GM12873 (cell line): ENCODE measurements around the gene FSHB.

Experiments
- TF ChIP-seq, protein P1 (sequence below): IDR thresholded peaks from 2 replicates; pipeline ENCODE4 v1.5.1; 2012; ENCODE audit warnings: low read depth, mild to moderate bottlenecking, moderate library complexity, low read length, control low read depth; ENCODE audit not compliant: insufficient read depth; ENCODE audit errors: missing control alignments

The FSHB gene

DNA sequence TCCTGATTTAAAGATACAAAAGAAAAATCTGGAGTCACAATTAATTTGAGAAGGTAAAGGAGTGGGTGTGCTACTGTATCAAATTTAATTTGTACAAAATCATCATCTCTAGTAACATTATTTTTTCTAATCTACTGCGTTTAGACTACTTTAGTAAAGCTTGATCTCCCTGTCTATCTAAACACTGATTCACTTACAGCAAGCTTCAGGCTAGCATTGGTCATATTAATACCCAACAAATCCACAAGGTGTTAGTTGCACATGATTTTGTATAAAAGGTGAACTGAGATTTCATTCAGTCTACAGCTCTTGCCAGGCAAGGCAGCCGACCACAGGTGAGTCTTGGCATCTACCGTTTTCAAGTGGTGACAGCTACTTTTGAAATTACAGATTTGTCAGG, at the start of gene FSHB:
FSHB (plus strand) TSS at position 301 of the 400 bp plus-strand sequence. CDS start 889 bp downstream, outside the sequence.
- TF ChIP-seq, protein P1, sequence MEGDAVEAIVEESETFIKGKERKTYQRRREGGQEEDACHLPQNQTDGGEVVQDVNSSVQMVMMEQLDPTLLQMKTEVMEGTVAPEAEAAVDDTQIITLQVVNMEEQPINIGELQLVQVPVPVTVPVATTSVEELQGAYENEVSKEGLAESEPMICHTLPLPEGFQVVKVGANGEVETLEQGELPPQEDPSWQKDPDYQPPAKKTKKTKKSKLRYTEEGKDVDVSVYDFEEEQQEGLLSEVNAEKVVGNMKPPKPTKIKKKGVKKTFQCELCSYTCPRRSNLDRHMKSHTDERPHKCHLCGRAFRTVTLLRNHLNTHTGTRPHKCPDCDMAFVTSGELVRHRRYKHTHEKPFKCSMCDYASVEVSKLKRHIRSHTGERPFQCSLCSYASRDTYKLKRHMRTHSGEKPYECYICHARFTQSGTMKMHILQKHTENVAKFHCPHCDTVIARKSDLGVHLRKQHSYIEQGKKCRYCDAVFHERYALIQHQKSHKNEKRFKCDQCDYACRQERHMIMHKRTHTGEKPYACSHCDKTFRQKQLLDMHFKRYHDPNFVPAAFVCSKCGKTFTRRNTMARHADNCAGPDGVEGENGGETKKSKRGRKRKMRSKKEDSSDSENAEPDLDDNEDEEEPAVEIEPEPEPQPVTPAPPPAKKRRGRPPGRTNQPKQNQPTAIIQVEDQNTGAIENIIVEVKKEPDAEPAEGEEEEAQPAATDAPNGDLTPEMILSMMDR, result no peak

DNA sequence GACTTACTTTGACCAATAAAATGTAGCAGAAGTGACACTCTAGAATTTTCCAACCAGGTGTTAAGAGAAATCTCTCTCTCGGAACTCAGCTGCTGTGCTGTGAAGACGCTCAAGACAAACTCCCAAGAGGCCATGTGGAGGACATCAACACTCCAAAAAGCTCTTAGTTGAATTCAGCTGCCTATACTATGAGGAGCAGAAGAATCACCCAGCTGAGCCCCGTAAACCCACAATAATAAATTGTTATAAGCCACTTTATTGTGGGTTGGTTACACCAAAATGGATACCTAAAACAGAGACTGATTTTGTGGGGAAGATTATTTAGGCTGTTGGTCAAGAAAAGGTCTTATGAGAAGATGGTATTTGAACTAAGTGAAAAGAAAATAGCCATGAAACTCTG, 44.1 kb upstream of the FSHB start:
- TF ChIP-seq, protein P1, result no peak

DNA sequence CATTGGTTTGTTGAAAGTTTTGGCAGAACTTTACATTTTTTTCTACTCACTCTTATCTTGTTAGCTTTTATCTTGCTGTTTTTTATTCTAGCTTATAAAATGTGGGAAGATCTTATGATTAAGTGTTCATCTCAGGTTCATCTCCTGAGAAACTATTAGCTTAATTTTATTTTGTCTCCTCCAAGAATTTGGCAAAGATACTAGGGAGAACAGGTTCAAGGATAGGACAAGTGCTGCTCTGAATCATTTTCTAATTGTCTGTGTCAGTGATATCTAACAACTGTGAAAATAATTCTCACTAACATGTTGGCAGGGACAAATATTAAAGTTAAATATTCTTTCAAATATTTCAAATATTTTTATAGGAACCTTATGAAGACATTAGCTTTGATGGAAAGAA, 38.2 kb upstream of the FSHB start:
- TF ChIP-seq, protein P1, result no peak

DNA sequence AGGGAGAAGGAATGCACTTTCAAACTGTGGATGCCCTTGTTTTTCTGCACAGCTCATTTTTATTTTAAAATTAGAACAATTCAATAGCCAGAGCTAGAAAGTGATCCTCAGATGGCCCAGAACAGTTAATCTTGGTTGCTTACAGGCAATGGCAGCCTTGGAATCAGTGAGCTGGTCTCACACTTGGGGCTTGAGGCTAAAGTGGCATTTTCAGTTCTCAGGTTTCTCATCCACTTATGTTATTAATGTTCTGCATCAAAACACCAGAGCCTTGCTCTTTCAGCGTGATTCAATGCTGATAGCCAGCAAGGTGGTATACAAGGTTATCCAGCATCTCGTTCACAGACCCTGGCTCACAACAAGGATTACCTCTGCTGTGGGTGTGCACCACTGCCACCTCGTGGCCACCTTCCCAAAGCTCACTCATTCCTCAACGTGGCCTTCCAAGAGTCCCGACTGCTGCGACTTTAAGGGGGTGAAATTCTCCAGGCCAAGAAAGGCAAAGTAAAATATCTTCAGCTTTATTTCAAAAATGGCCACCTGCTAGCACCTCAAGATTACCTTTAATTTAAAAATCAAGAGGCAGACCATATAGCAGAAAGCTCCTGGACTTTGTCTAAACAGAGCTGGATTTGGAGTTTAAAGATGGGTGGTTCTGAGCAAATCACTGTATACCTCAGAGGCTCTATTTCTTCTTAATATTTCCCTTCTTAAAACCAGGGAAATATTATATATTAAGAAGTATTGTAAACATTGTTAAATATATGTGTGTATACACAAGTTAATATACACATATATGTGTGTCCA, 34.2 kb upstream of the FSHB start:
- TF ChIP-seq, protein P1, result peak; percentile 95

DNA sequence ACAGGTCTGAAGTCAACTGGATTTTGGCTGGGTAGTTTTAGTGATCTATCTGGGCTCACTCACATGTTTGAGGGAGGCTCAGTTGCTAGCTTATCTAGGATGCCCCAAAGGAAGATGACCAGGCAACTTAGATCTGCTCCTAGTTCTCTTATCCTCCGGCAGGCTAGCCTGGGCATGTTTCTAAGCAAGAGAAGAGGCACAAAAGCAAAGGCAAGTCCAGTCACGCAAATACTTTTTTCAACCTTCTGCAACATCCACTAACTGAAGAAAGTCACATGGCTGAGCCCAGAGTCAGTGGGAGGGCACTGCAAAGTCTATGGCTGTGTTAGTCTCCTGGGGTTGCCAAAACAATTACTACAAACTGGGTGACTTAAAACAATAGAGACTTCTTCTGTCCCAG, 32.9 kb upstream of the FSHB start:
- TF ChIP-seq, protein P1, result no peak

DNA sequence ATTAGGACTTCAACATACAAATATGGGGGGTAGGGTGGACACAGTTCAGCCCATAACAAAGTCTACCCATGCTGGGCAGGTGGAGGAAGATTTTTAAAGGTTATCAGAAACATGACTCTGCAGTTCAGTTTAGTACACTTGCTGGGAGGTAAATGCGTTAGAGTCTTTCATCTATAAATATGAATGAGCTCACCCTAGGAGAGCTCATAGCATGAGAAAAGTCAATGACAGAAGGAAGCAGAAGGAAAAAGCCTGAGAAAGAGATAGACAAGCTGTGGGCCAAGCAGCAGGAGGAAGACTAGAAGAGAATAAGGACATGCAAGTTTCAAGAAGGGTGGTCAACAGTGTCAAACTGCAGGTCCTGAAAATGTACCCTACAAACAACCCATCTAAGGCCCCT, 27.0 kb upstream of the FSHB start:
- TF ChIP-seq, protein P1, result no peak

DNA sequence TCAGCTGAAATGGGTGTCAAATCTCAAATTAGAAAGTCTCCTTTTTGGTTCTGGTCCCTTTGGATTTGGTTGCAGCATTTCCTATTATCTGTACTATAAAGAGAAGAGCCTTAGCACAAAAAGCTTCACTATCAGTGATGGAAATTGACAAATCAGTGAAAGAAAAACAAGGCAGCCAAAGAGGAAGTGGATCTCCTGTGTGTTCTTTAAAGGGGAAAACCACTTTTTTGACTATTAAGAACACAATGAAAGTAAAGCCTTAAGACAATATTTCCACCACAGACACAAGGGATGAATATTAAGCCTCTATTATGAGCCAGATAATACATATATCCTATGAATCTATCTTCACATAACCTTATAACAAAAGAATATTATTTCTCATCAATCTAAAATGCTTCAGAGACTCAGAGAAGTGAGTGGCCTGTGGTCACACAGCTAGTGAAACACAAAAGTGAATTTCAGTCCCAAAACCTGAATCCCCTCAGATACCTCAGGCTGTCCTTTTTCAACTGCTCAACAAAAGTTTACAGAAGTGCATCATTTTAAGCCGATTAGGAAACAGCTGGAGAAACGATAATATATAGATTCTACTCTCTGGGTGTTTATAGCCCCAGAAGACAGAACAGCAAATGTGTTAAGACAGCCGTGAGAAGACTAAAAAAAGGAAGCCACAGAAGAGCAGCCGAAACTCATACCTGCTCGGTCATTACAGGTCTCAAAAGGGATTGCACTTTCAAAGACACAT, 24.4 kb upstream of the FSHB start:
- TF ChIP-seq, protein P1, result no peak
